Natural killer cell treated with Interleukin-12 subunit alpha and Interleukin-12 subunit beta and Interleukin-15 and Interleukin-18, amount 100 ng/mL, for 72 hours (primary cell): ENCODE measurements around the gene MAP3K4. TPM values are rescaled to one million over a fixed set of nuclear protein-coding genes. Genes with fewer than 3 reads are reported as not detected.

Experiments used
- ATAC-seq, 2 donors: fragments of 150-1000 bp; cut with Tn5 transposase in 1 of 2; sonication (Bioruptor Pico), chemical (Tn5 transposase) in 1 of 2; 2 replicates each; pipeline ENCODE4 v1.10.0; 2021
- DNase-seq: peaks from one replicate; pipeline ENCODE4 v3.0.0; 2022; ENCODE audit warnings: low spot score
- H3K27ac Mint-ChIP-seq, 2 donors: 1 replicate in 1 of 2; 2 replicates in 1 of 2; pipeline ENCODE4 v1.8.0; 2022; ENCODE audit warnings: mixed read lengths in 2 of 2, mild to moderate bottlenecking in 1 of 2, moderate library complexity in 1 of 2
- H3K27me3 Mint-ChIP-seq, 2 donors: 1 replicate in 1 of 2; 2 replicates in 1 of 2; pipeline ENCODE4 v1.8.0; 2022; ENCODE audit warnings: mixed read lengths in 2 of 2
- H3K36me3 Mint-ChIP-seq: one replicate; pipeline ENCODE4 v1.8.0; 2022; ENCODE audit warnings: mixed read lengths
- H3K4me1 Mint-ChIP-seq, 2 donors: 1 replicate in 1 of 2; 2 replicates in 1 of 2; pipeline ENCODE4 v1.8.0; 2022; ENCODE audit warnings: low read depth in 2 of 2, mixed read lengths in 2 of 2, mild to moderate bottlenecking in 1 of 2
- H3K4me3 Mint-ChIP-seq: one replicate; pipeline ENCODE4 v1.8.0; 2022; ENCODE audit warnings: mixed read lengths
- H3K9me3 Mint-ChIP-seq: 2 replicates; pipeline ENCODE4 v1.8.0; 2022; ENCODE audit warnings: mixed read lengths
- total RNA-seq, 2 donors: library from RNA; stranded (reverse); gene quantifications; one replicate each; pipeline ENCODE4 v1.2.3, GENCODE V29; 2022

Gene MAP3K4
- total RNA-seq, 2 donors from 2014 or later = 39.4 to 67.6 TPM

- peak in 1 of 2 donors; percentile 44 for ATAC-seq
- H3K36me3 Mint-ChIP-seq = peaks cover 32% of the 10 kb centered on the region
- H3K4me3 Mint-ChIP-seq = no peak overlapping the region
- no peaks in the 10 kb centered on the region for H3K27me3 Mint-ChIP-seq
- H3K27ac Mint-ChIP-seq = peak overlapping the region in 1 of 2 donors; percentile 45
- peaks cover 8% of the 10 kb centered on the region for H3K9me3 Mint-ChIP-seq
- no peak for DNase-seq
- H3K4me1 Mint-ChIP-seq = peaks cover 9 to 13% of the 10 kb centered on the region in 2 donors
Measured at GRCh38 chr6:161128680-161129196, 137.2 kb downstream of the MAP3K4 start.

GRCh38 chr6:161130541-161130940, 139.0 kb downstream of the MAP3K4 start:
- DNase-seq = no peak
- Mint-ChIP-seq H3K4me1 (peaks cover 9 to 13% of the 10 kb centered on the region in 2 donors), H3K27me3 (no peaks in the 10 kb centered on the region), H3K4me3 (no peak overlapping the region), H3K27ac (peak overlapping the region in 1 of 2 donors; percentile 26), H3K36me3 (peaks cover 14% of the 10 kb centered on the region), H3K9me3 (peaks cover 2% of the 10 kb centered on the region)
- ATAC-seq = no peak

- Mint-ChIP-seq H3K27me3 (no peaks in the 10 kb centered on the region), H3K9me3 (no peaks in the 10 kb centered on the region), H3K4me3 (no peak overlapping the region), H3K4me1 (peaks cover 9 to 13% of the 10 kb centered on the region in 2 donors), H3K27ac (no peak overlapping the region), H3K36me3 (peaks cover 8% of the 10 kb centered on the region)
- ATAC-seq = no peak
- no peak for DNase-seq
Measured at GRCh38 chr6:161130967-161131766, 139.6 kb downstream of the MAP3K4 start.

GRCh38 chr6:161132384-161132783, 140.8 kb downstream of the MAP3K4 start:
- Mint-ChIP-seq H3K27me3 (no peaks in the 10 kb centered on the region), H3K36me3 (peaks cover 1% of the 10 kb centered on the region), H3K4me1 (peaks cover 9 to 14% of the 10 kb centered on the region in 2 donors), H3K27ac (no peak overlapping the region), H3K4me3 (no peak overlapping the region), H3K9me3 (no peaks in the 10 kb centered on the region)
- ATAC-seq = no peak
- no peak for DNase-seq

GRCh38 chr6:161133963-161134362, 142.4 kb downstream of the MAP3K4 start:
- peaks cover 5 to 8% of the 10 kb centered on the region in 2 donors for H3K4me1 Mint-ChIP-seq
- no peak overlapping the region for H3K27ac Mint-ChIP-seq
- H3K36me3 Mint-ChIP-seq = no peaks in the 10 kb centered on the region
- no peaks in the 10 kb centered on the region for H3K27me3 Mint-ChIP-seq
- no peaks in the 10 kb centered on the region for H3K9me3 Mint-ChIP-seq
- ATAC-seq = no peak
- DNase-seq = no peak
- no peak overlapping the region for H3K4me3 Mint-ChIP-seq

GRCh38 chr6:161134550-161135298, 143.2 kb downstream of the MAP3K4 start:
- H3K36me3 Mint-ChIP-seq = no peaks in the 10 kb centered on the region
- H3K9me3 Mint-ChIP-seq = no peaks in the 10 kb centered on the region
- no peaks in the 10 kb centered on the region for H3K27me3 Mint-ChIP-seq
- H3K4me3 Mint-ChIP-seq = no peak overlapping the region
- ATAC-seq = no peak
- no peak overlapping the region for H3K27ac Mint-ChIP-seq
- no peak for DNase-seq
- H3K4me1 Mint-ChIP-seq = peaks cover 0 to 3% of the 10 kb centered on the region in 2 donors

- Mint-ChIP-seq H3K4me1 (peaks cover 0 to 3% of the 10 kb centered on the region in 2 donors), H3K27me3 (no peaks in the 10 kb centered on the region), H3K9me3 (no peaks in the 10 kb centered on the region), H3K36me3 (no peaks in the 10 kb centered on the region), H3K27ac (peak overlapping the region in 1 of 2 donors; percentile 23), H3K4me3 (no peak overlapping the region)
- DNase-seq (no peak), ATAC-seq (peak in 1 of 2 donors; percentile 30)
Measured at GRCh38 chr6:161135695-161136591, 144.4 kb downstream of the MAP3K4 start.

GRCh38 chr6:161136655-161137054, 145.1 kb downstream of the MAP3K4 start:
- peaks cover 0 to 3% of the 10 kb centered on the region in 2 donors for H3K4me1 Mint-ChIP-seq
- H3K4me3 Mint-ChIP-seq = no peak overlapping the region
- H3K36me3 Mint-ChIP-seq = no peaks in the 10 kb centered on the region
- ATAC-seq = no peak
- peak overlapping the region in 1 of 2 donors; percentile 23 for H3K27ac Mint-ChIP-seq
- no peaks in the 10 kb centered on the region for H3K27me3 Mint-ChIP-seq
- no peaks in the 10 kb centered on the region for H3K9me3 Mint-ChIP-seq
- no peak for DNase-seq

GRCh38 chr6:161137320-161137719, 145.8 kb downstream of the MAP3K4 start:
- DNase-seq (no peak), ATAC-seq (no peak)
- H3K9me3 Mint-ChIP-seq = no peaks in the 10 kb centered on the region
- H3K27me3 Mint-ChIP-seq = no peaks in the 10 kb centered on the region
- no peak overlapping the region for H3K27ac Mint-ChIP-seq
- H3K36me3 Mint-ChIP-seq = no peaks in the 10 kb centered on the region
- H3K4me3 Mint-ChIP-seq = no peak overlapping the region
- H3K4me1 Mint-ChIP-seq = peaks cover 0 to 3% of the 10 kb centered on the region in 2 donors

- no peaks in the 10 kb centered on the region for H3K36me3 Mint-ChIP-seq
- ATAC-seq (no peak), DNase-seq (no peak)
- no peaks in the 10 kb centered on the region for H3K9me3 Mint-ChIP-seq
- no peak overlapping the region for H3K27ac Mint-ChIP-seq
- H3K27me3 Mint-ChIP-seq = no peaks in the 10 kb centered on the region
- no peak overlapping the region for H3K4me3 Mint-ChIP-seq
- peaks cover 0 to 3% of the 10 kb centered on the region in 2 donors for H3K4me1 Mint-ChIP-seq
Measured at GRCh38 chr6:161137839-161138542, 146.4 kb downstream of the MAP3K4 start.

GRCh38 chr6:161138543-161139303, 147.2 kb downstream of the MAP3K4 start:
- H3K4me3 Mint-ChIP-seq = no peak overlapping the region
- no peaks in the 10 kb centered on the region for H3K36me3 Mint-ChIP-seq
- no peaks in the 10 kb centered on the region for H3K9me3 Mint-ChIP-seq
- no peak for ATAC-seq
- no peaks in the 10 kb centered on the region for H3K27me3 Mint-ChIP-seq
- no peak overlapping the region for H3K27ac Mint-ChIP-seq
- no peak for DNase-seq
- H3K4me1 Mint-ChIP-seq = peaks cover 0 to 3% of the 10 kb centered on the region in 2 donors

GRCh38 chr6:161139304-161139765, 147.8 kb downstream of the MAP3K4 start:
- no peak for DNase-seq
- peaks cover 0 to 3% of the 10 kb centered on the region in 2 donors for H3K4me1 Mint-ChIP-seq
- ATAC-seq = no peak

More at GRCh38 chr6:161139304-161139765, 147.8 kb downstream of the MAP3K4 start:
- no peaks in the 10 kb centered on the region for H3K9me3 Mint-ChIP-seq
- no peak overlapping the region for H3K27ac Mint-ChIP-seq
- H3K4me3 Mint-ChIP-seq = no peak overlapping the region
- H3K36me3 Mint-ChIP-seq = no peaks in the 10 kb centered on the region
- H3K27me3 Mint-ChIP-seq = no peaks in the 10 kb centered on the region
